WTC11 (cell line): ENCODE data around the gene MEIOSIN. TPM values are rescaled to one million over a fixed set of nuclear protein-coding genes. Genes with fewer than 3 reads are reported as not detected.

Experiments
- ATAC-seq: fragments of 200-7000 bp; cut with Tn5 transposase; 2 replicates; pipeline ENCODE4 v1.10.0; 2021; ENCODE audit warnings: mild to moderate bottlenecking, moderate library complexity
- CTCF ChIA-PET: fragments of 300-600 bp; sonication (Branson Sonifier 250); formaldehyde crosslinking; loops from one replicate; lab custom pipeline; 2021; ENCODE audit warnings: antibody characterized with exemption; lab: Charles Lee
- POLR2A ChIA-PET: fragments of 350-600 bp; sonication (Branson Sonifier 250); formaldehyde crosslinking; loops from one replicate; lab custom pipeline; 2021; ENCODE audit warnings: antibody characterized with exemption; lab: Charles Lee
- DNase-seq: peaks from one replicate; pipeline ENCODE4 v3.0.0; 2021; ENCODE audit warnings: low spot score
- H3K27ac Mint-ChIP-seq: 2 replicates; pipeline ENCODE4 v1.8.0; 2021; ENCODE audit warnings: mixed read lengths
- H3K27me3 Mint-ChIP-seq: 2 replicates; pipeline ENCODE4 v1.8.0; 2021; ENCODE audit warnings: low read depth, mild to moderate bottlenecking, moderate library complexity, mixed read lengths
- H3K36me3 Mint-ChIP-seq: 2 replicates; pipeline ENCODE4 v1.8.0; 2021; ENCODE audit warnings: mixed read lengths
- H3K4me1 Mint-ChIP-seq: 2 replicates; pipeline ENCODE4 v1.8.0; 2022; ENCODE audit warnings: mixed read lengths
- H3K4me3 Mint-ChIP-seq: 2 replicates; pipeline ENCODE4 v1.8.0; 2021; ENCODE audit warnings: mild to moderate bottlenecking, moderate library complexity, mixed read lengths
- H3K9me3 Mint-ChIP-seq: 2 replicates; pipeline ENCODE4 v1.8.0; 2021; ENCODE audit warnings: mixed read lengths
- ATF2 ChIP-seq: sonication (generic); formaldehyde crosslinking; IDR thresholded peaks from 2 replicates; pipeline ENCODE4 v1.8.1; 2022; ENCODE audit warnings: low read depth, missing genetic modification reagents, borderline replicate concordance
- ATF3 ChIP-seq: sonication (generic); formaldehyde crosslinking; conservative IDR thresholded peaks from 2 replicates; pipeline ENCODE4 v1.8.1; 2022; ENCODE audit warnings: mild to moderate bottlenecking, missing genetic modification reagents
- CREB1 ChIP-seq: sonication (generic); formaldehyde crosslinking; IDR thresholded peaks from 2 replicates; pipeline ENCODE4 v1.8.0; 2023; ENCODE audit warnings: mild to moderate bottlenecking, missing genetic modification reagents
- FOXJ3 ChIP-seq: sonication (generic); formaldehyde crosslinking; IDR thresholded peaks from 2 replicates; pipeline ENCODE4 v1.9.0; 2021; ENCODE audit warnings: missing genetic modification reagents, mild to moderate bottlenecking, borderline replicate concordance
- IRF2 ChIP-seq: sonication (generic); formaldehyde crosslinking; IDR thresholded peaks from 2 replicates; pipeline ENCODE4 v1.8.0; 2022; ENCODE audit warnings: low read depth, missing genetic modification reagents, borderline replicate concordance
- NFATC4 ChIP-seq: fragments of 250-450 bp; sonication (Bioruptor Pico); IDR thresholded peaks from 2 replicates; pipeline ENCODE4 v1.9.0; 2021; ENCODE audit warnings: mild to moderate bottlenecking
- SMAD3 ChIP-seq: sonication (generic); formaldehyde crosslinking; IDR thresholded peaks from 2 replicates; pipeline ENCODE4 v1.8.0; 2022; ENCODE audit warnings: missing genetic modification reagents, mild to moderate bottlenecking, borderline replicate concordance
- SP1 ChIP-seq: sonication (generic); formaldehyde crosslinking; conservative IDR thresholded peaks from 2 replicates; pipeline ENCODE4 v1.8.1; 2022; ENCODE audit warnings: missing genetic modification reagents
- TEAD4 ChIP-seq: sonication (generic); formaldehyde crosslinking; IDR thresholded peaks from 2 replicates; pipeline ENCODE4 v1.8.0; 2022; ENCODE audit warnings: mild to moderate bottlenecking, missing genetic modification reagents
- ZNF121 ChIP-seq: sonication (generic); formaldehyde crosslinking; IDR thresholded peaks from 2 replicates; pipeline ENCODE4 v1.8.0; 2023; ENCODE audit warnings: missing genetic modification reagents
- ZNF138 ChIP-seq: sonication (generic); formaldehyde crosslinking; conservative IDR thresholded peaks from 2 replicates; pipeline ENCODE4 v1.8.1; 2022; ENCODE audit warnings: mild to moderate bottlenecking, moderate library complexity, missing genetic modification reagents
- ZNF396 ChIP-seq: fragments of 250-450 bp; sonication (Bioruptor Pico); IDR thresholded peaks from 2 replicates; pipeline ENCODE4 v1.8.0; 2021; ENCODE audit warnings: mild to moderate bottlenecking, moderate library complexity, borderline replicate concordance
- ZNF423 ChIP-seq: fragments of 250-450 bp; sonication (Bioruptor Pico); IDR thresholded peaks from 2 replicates; pipeline ENCODE4 v2.1.2; 2022; ENCODE audit warnings: mild to moderate bottlenecking, moderate library complexity
- ZNF512 ChIP-seq: sonication (generic); formaldehyde crosslinking; IDR thresholded peaks from 2 replicates; pipeline ENCODE4 v1.8.1; 2022; ENCODE audit warnings: missing genetic modification reagents, borderline replicate concordance
- ZNF532 ChIP-seq: fragments of 250-450 bp; sonication (Bioruptor Pico); IDR thresholded peaks from 2 replicates; pipeline ENCODE4 v1.9.0; 2021; ENCODE audit warnings: mild to moderate bottlenecking, borderline replicate concordance
- total RNA-seq: library from RNA; stranded (reverse); gene quantifications from 3 replicates; pipeline ENCODE4 v1.2.3, GENCODE V29; 2021
- TF ChIP-seq, protein P1 (sequence below): fragments of 250-450 bp; sonication (Bioruptor Pico); IDR thresholded peaks from 2 replicates; pipeline ENCODE4 v1.8.0; 2021; ENCODE audit warnings: mild to moderate bottlenecking
- TF ChIP-seq, protein P2 (sequence below): sonication (generic); formaldehyde crosslinking; IDR thresholded peaks from 2 replicates; pipeline ENCODE4 v1.8.1; 2023; ENCODE audit warnings: mild to moderate bottlenecking, missing genetic modification reagents, moderate library complexity

Gene MEIOSIN
- total RNA-seq, 1 experiment from 2014 or later = not detected

GRCh38 chr19:45781214-45782161 lies 48.2 kb downstream of the MEIOSIN start (continued):
- TF ChIP-seq ZNF532 (CRISPR knock-in tag) = no peak
- no peak for TF ChIP-seq NFATC4 (CRISPR knock-in tag)
- no peak for TF ChIP-seq ZNF396 (CRISPR knock-in tag)
- no peak for TF ChIP-seq ZNF512 (CRISPR knock-in tag)
- TF ChIP-seq CREB1 = no peak
- no peak for TF ChIP-seq ATF2
- no peak for TF ChIP-seq SP1 (CRISPR knock-in tag)
- TF ChIP-seq ZNF423 (CRISPR knock-in tag) = no peak
- no peak for TF ChIP-seq ATF3 (CRISPR knock-in tag)
- no peak for TF ChIP-seq FOXJ3 (CRISPR knock-in tag)

GRCh38 chr19:45782162-45782691 lies 49.0 kb downstream of the MEIOSIN start, which contains the start of gene DMPK:
DMPK (minus strand) TSS chr19:45782490; CDS start chr19:45782352, 138 bp downstream.
- H3K27me3 Mint-ChIP-seq = peaks cover 32% of the 10 kb centered on the region
- ChIA-PET CTCF (interaction anchor here (0.5 to 5.4 kb wide), 17 partner anchors 8 to 571 kb away, joined by 3 to 175 read pairs (median 6); partner anchors contain the start of genes DMWD, FOXA3, RSPH6A and SIX5), POLR2A (interaction anchor here (0.6 to 5.4 kb wide), 5 partner anchors 10 to 51 kb away, joined by 3 to 70 read pairs (median 6); partner anchors contain the start of genes DMWD, FBXO46 and SIX5)
- TF ChIP-seq TEAD4 (CRISPR knock-in tag) (no peak), SMAD3 (CRISPR knock-in tag) (no peak), IRF2 (no peak), ZNF138 (no peak), ZNF121 (no peak)
- TF ChIP-seq, protein P1, sequence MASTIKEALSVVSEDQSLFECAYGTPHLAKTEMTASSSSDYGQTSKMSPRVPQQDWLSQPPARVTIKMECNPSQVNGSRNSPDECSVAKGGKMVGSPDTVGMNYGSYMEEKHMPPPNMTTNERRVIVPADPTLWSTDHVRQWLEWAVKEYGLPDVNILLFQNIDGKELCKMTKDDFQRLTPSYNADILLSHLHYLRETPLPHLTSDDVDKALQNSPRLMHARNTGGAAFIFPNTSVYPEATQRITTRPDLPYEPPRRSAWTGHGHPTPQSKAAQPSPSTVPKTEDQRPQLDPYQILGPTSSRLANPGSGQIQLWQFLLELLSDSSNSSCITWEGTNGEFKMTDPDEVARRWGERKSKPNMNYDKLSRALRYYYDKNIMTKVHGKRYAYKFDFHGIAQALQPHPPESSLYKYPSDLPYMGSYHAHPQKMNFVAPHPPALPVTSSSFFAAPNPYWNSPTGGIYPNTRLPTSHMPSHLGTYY (CRISPR knock-in tag) = no peak
- TF ChIP-seq, protein P2, sequence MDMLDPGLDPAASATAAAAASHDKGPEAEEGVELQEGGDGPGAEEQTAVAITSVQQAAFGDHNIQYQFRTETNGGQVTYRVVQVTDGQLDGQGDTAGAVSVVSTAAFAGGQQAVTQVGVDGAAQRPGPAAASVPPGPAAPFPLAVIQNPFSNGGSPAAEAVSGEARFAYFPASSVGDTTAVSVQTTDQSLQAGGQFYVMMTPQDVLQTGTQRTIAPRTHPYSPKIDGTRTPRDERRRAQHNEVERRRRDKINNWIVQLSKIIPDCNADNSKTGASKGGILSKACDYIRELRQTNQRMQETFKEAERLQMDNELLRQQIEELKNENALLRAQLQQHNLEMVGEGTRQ (CRISPR knock-in tag) = no peak
- no peak within 1 kb of the TSS for H3K4me3 Mint-ChIP-seq
- DNase-seq = no peak
- peaks cover 33% of the 10 kb centered on the region for H3K4me1 Mint-ChIP-seq
- ATAC-seq = no peak
- H3K36me3 Mint-ChIP-seq = peaks cover 11% of the 10 kb centered on the region
- no peaks in the 10 kb centered on the region for H3K9me3 Mint-ChIP-seq
- H3K27ac Mint-ChIP-seq = no peak within 1 kb of the TSS
